C4-2B (cell line): ENCODE results near the gene PARD3B.

Experiments
- H3K27ac ChIP-seq: fragments of 450-650 bp; 2 replicates; pipeline ENCODE4 v1.5.1; 2017
- CTCF ChIP-seq: fragments of 450-650 bp; conservative IDR thresholded peaks from 2 replicates; pipeline ENCODE4 v1.5.1; 2017; ENCODE audit warnings: mild to moderate bottlenecking
- ZFX ChIP-seq: fragments of 450-650 bp; IDR thresholded peaks from 2 replicates; pipeline ENCODE4 v1.6.1; 2017

Gene PARD3B

GRCh38 chr2:204638471-204639194 is 93.4 kb downstream of the PARD3B start:
- TF ChIP-seq ZFX (no peak), CTCF (no peak)
- H3K27ac ChIP-seq, result no peak overlapping the region

GRCh38 chr2:204643326-204643725 is 98.1 kb downstream of the PARD3B start:
- no peak overlapping the region for H3K27ac ChIP-seq
- TF ChIP-seq CTCF (no peak), ZFX (no peak)

- TF ChIP-seq ZFX, result no peak
- no peak for TF ChIP-seq CTCF
- no peak overlapping the region for H3K27ac ChIP-seq
These were observed 99.9 kb downstream of the PARD3B start for GRCh38 chr2:204645018-204645773.

GRCh38 chr2:204647626-204648025 is 102.4 kb downstream of the PARD3B start:
- H3K27ac ChIP-seq, result no peak overlapping the region
- TF ChIP-seq CTCF, result no peak

GRCh38 chr2:204650611-204651010 is 105.3 kb downstream of the PARD3B start:
- TF ChIP-seq CTCF (no peak), ZFX (no peak)
- H3K27ac ChIP-seq, result no peak overlapping the region

- H3K27ac ChIP-seq, result no peak overlapping the region
- TF ChIP-seq ZFX, result no peak
- no peak for TF ChIP-seq CTCF
These were observed 106.8 kb downstream of the PARD3B start for GRCh38 chr2:204652063-204652462.

- TF ChIP-seq CTCF (no peak), ZFX (no peak)
- H3K27ac ChIP-seq, result no peak overlapping the region
These were observed 109.4 kb downstream of the PARD3B start for GRCh38 chr2:204654669-204655068.
